Lung (tissue), 16 donors: ENCODE data around the gene EPS8. TPM values are rescaled to one million over a fixed set of nuclear protein-coding genes. Genes with fewer than 3 reads are reported as not detected.
A peak's percentile ranks its signal among the peaks of the same experiment; 100 is the strongest.

Experiments used
- ATAC-seq: fragments of 200-7000 bp; cut with Tn5 transposase; one replicate; pipeline ENCODE4 v1.9.1; 2020; ENCODE audit warnings: moderate number of reproducible peaks; ENCODE audit not compliant: insufficient read depth, low FRiP score
- DNase-seq, 3 donors: peaks; one replicate each; pipeline ENCODE4 v3.0.0-alpha.2; 2013 to 2017
- H3K27ac ChIP-seq, 2 donors: one replicate each; pipeline ENCODE4 v1.5.1; 2013; ENCODE audit warnings: mild to moderate bottlenecking in 2 of 2, moderate library complexity in 2 of 2, control low read depth in 1 of 2, inconsistent platforms in 1 of 2, low read depth in 1 of 2, low read length in 1 of 2
- H3K27me3 ChIP-seq, 3 donors: one replicate each; pipeline ENCODE4 v1.5.1; 2013; ENCODE audit warnings: low read length in 2 of 3; ENCODE audit not compliant: control insufficient read depth in 3 of 3, insufficient read depth in 3 of 3
- H3K36me3 ChIP-seq, 4 donors: one replicate each; pipeline ENCODE4 v1.5.1; 2013; ENCODE audit warnings: low read length in 4 of 4, mild to moderate bottlenecking in 1 of 4, moderate library complexity in 1 of 4; ENCODE audit not compliant: control insufficient read depth in 4 of 4, insufficient read depth in 4 of 4
- H3K4me1 ChIP-seq, 5 donors: one replicate each; pipeline ENCODE4 v1.5.1; 2013; ENCODE audit warnings: low read length in 5 of 5, mild to moderate bottlenecking in 2 of 5, moderate library complexity in 1 of 5; ENCODE audit not compliant: control insufficient read depth in 5 of 5, insufficient read depth in 5 of 5
- H3K4me3 ChIP-seq: one replicate; pipeline ENCODE4 v1.5.1; 2013; ENCODE audit warnings: mild to moderate bottlenecking, control low read depth, moderate library complexity
- H3K9ac ChIP-seq, 2 donors: one replicate each; pipeline ENCODE4 v1.5.1; 2013; ENCODE audit warnings: low read length in 2 of 2, control low read depth in 1 of 2; ENCODE audit not compliant: insufficient read depth in 1 of 2
- H3K9me3 ChIP-seq, 4 donors: one replicate each; pipeline ENCODE4 v1.5.1; 2013; ENCODE audit warnings: low read length in 3 of 4, mild to moderate bottlenecking in 1 of 4, moderate library complexity in 1 of 4; ENCODE audit not compliant: control insufficient read depth in 4 of 4, insufficient read depth in 3 of 4
- WGBS, 2 donors: extraction: QIAGEN DNeasy Blood & Tissue Kit; methylation state at CpG; one replicate each; pipeline ENCODE4 v1.1.7; 2013; 5-methylcytosine and 5-hydroxymethylcytosine counted together
- long read RNA-seq, 5 donors: transcript quantifications; one replicate each; lab custom pipeline, GENCODE V29; 2026
- polyA plus RNA-seq, 2 donors: library from polyadenylated mRNA; stranded (reverse); fragments of 200-250 nt; gene quantifications; one replicate each; pipeline ENCODE4 v1.2.1, GENCODE V29; 2013
- total RNA-seq, 2 donors: library from RNA; depleted of rRNA in 1 of 2; stranded (reverse); fragments of >200 nt in 1 of 2; gene quantifications; one replicate each; pipeline ENCODE4 v1.2.1, GENCODE V29; 2014 to 2021
- TF ChIP-seq, protein P1 (sequence below): IDR thresholded peaks from 2 replicates; pipeline ENCODE4 v1.5.1; 2012; ENCODE audit warnings: mild to moderate bottlenecking; ENCODE audit errors: control extremely low read depth, extremely low read depth
- donor health status: control.
- donor health status: control.
- donor health status: Bipolar disorder and iron deficiency.
- donor health status: healthy.
- donor health status: DM: yes; HTN: yes; CAD: no.

The EPS8 gene
- total RNA-seq (100 to 1,000 TPM in 1 of 2 donors, 10 to 100 TPM in 1; 64.4 to 153 TPM), polyA plus RNA-seq (10 to 100 TPM; 30.1 to 33.4 TPM)
- long read RNA-seq, donor 1, partial matches to known transcripts: 0 of 3 reads
- long read RNA-seq, donor 1, other reads (novel, unspliced or antisense): 0 of 3 reads
- long read RNA-seq, donor 2: 0 reads
- long read RNA-seq, donor 3, partial matches to known transcripts: 122 of 123 reads
- long read RNA-seq, donor 3, other reads (novel, unspliced or antisense): 0 of 123 reads
- long read RNA-seq, donor 4: 0 reads
- long read RNA-seq, donor 5, partial matches to known transcripts: 82 of 143 reads
- long read RNA-seq, donor 5, other reads (novel, unspliced or antisense): 57 of 143 reads

DNA sequence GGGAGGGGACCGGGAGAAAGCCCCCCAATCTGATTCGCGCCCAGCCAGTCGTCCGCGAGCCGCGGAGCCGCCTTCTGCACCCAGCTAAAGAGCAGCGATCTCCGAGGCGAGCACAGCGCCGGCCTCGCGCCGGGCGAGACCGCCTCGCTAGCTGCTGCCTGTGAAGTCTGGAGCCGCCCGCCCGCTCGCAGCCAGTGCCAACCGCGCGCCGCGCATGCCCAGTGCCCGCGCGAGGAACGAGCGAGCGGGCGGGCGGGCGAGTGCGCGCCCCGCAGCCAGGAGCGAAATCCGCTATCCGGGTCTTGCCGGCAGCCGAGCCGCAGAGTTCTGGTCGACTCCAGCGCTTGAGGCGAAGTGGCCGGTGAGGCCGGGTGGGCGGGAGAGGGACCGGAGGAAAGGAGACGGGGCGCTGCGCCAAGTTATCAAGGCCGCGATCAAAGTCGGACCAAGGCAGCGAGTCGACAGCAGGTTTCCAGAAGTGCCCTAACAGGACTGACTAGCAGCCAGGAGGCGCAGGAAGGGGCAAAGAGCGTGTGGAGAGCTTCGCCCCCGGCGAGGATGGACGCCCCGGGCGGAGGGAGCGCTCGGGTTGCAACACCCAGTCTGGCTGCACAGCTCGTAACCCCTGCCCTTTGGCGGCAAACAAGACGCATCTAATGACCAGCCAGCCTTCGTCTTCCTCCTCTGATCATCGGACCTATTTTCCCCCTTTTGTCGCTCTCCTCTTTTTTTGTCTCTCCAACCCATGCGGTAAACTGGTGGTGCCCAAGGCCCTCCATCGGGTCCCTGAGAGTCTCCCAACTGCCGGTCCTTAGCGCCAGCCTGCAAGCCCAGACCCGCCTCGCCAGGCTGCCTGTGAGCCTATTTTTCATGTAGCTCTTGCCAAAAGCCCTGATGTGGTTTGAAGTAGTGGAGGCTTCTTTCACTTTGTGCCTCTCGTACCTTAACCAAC is at the start of gene EPS8:
Gene EPS8, minus strand, starts transcription at position 169 of the 952 bp plus-strand sequence. CDS start 106,437 bp downstream, outside the sequence.
- Histone ChIP-seq H3K27ac (peak within 1 kb of the TSS; percentile 83 to 94), H3K27me3 (peaks cover 0 to 19% (median 12%) of the 10 kb centered on the region in 3 donors), H3K9me3 (no peaks in the 10 kb centered on the region), H3K9ac (peak within 1 kb of the TSS; percentile 70 to 74), H3K36me3 (no peaks in the 10 kb centered on the region), H3K4me1 (peaks cover 0 to 17% (median 0%) of the 10 kb centered on the region in 5 donors), H3K4me3 (peak within 1 kb of the TSS; percentile 79)
- ATAC-seq: peak; percentile 94
- TF ChIP-seq, protein P1, sequence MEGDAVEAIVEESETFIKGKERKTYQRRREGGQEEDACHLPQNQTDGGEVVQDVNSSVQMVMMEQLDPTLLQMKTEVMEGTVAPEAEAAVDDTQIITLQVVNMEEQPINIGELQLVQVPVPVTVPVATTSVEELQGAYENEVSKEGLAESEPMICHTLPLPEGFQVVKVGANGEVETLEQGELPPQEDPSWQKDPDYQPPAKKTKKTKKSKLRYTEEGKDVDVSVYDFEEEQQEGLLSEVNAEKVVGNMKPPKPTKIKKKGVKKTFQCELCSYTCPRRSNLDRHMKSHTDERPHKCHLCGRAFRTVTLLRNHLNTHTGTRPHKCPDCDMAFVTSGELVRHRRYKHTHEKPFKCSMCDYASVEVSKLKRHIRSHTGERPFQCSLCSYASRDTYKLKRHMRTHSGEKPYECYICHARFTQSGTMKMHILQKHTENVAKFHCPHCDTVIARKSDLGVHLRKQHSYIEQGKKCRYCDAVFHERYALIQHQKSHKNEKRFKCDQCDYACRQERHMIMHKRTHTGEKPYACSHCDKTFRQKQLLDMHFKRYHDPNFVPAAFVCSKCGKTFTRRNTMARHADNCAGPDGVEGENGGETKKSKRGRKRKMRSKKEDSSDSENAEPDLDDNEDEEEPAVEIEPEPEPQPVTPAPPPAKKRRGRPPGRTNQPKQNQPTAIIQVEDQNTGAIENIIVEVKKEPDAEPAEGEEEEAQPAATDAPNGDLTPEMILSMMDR: no peak
- WGBS, 2 donors: 1 to 3% methylated on average over 64 to 85 of the region's 85 CpGs
- DNase-seq: peak; percentile 93 to 97 (median 96)

DNA sequence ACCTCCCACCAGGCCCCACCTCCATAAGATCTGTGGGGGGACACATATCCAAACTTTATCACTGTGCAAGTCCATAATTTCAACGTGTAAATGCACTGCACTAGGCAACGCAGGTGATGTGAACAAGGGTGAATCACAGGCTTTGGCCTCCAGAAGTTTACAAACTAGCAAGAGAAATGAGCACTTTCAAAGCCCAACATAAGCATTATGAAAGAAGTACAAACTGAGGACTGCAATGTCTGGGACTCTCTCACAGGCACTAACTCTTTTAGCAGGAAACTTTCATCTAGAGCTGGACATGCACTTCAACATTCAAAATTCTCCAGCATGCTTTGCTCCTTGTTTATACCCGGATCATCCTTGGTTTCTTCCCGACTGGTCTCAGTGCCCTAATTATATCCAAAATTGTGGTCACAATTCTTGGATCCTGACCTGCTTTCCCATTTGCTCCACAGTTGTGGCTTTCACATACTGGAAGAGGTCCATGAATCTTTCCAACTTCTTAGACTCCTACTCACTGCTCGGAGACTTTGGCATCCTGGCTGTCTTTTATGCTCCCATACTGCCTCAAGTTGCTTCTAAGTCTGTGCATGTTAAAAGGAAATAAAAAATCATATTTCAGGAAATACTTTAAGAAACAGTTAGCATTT is 48.1 kb upstream of the EPS8 start:
- no peak overlapping the region for H3K9ac ChIP-seq
- H3K36me3 ChIP-seq: no peaks in the 10 kb centered on the region
- no peaks in the 10 kb centered on the region for H3K9me3 ChIP-seq
- 78 to 85% methylated on average over 5 of the region's 5 CpGs for WGBS, 2 donors
- H3K4me3 ChIP-seq: no peak overlapping the region
- TF ChIP-seq, protein P1: no peak
- DNase-seq (no peak), ATAC-seq (no peak)
- no peaks in the 10 kb centered on the region for H3K4me1 ChIP-seq
- H3K27ac ChIP-seq: no peak overlapping the region
- peaks cover 0 to 11% (median 5%) of the 10 kb centered on the region in 3 donors for H3K27me3 ChIP-seq

DNA sequence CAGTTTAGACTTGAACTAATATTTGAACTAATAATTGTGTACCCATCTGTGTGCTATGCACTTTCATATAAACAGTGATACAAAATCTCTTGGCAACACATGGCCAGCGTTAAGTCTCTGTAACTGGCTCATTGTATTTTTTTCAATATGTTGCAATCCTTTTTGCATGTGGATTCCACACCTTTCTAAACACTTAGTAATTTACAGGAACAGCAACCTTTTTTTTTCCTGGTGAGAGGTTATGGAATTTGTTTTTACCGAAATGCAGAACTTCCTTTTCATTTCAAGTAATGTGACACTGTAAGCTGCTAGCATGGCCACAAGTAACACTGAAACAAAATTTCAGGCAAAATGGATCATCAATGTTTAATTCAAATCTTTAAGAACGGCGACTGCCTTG is 45.4 kb upstream of the EPS8 start:
- TF ChIP-seq, protein P1: no peak
- H3K9me3 ChIP-seq: no peaks in the 10 kb centered on the region
- no peak overlapping the region for H3K9ac ChIP-seq
- H3K4me3 ChIP-seq: no peak overlapping the region
- H3K4me1 ChIP-seq: no peaks in the 10 kb centered on the region
- no peak overlapping the region for H3K27ac ChIP-seq
- 62 to 67% methylated on average over 4 of the region's 4 CpGs for WGBS, 2 donors
- peaks cover 0 to 11% (median 5%) of the 10 kb centered on the region in 3 donors for H3K27me3 ChIP-seq
- peak in 1 of 3 donors; percentile 7 for DNase-seq
- peak; percentile 45 for ATAC-seq
- H3K36me3 ChIP-seq: no peaks in the 10 kb centered on the region
